Loucy (cell line): ENCODE data around the gene ABAT.

Experiments used
- CTCF ChIP-seq: fragments of 200-600 bp; sonication (generic); conservative IDR thresholded peaks from 2 replicates; pipeline ENCODE4 v1.5.1; 2014; ENCODE audit warnings: mild to moderate bottlenecking, antibody characterized with exemption, low read length
- EZH2phosphoT487 ChIP-seq: fragments of 200-600 bp; IDR thresholded peaks from 2 replicates; pipeline ENCODE4 v1.6.1; 2018; ENCODE audit warnings: antibody characterized with exemption, mild to moderate bottlenecking, moderate library complexity, borderline replicate concordance

GRCh38 chr16:8626946-8627345 lies 47.5 kb upstream of the ABAT start:
- TF ChIP-seq CTCF = no peak
- no peak for TF ChIP-seq EZH2phosphoT487
